DMS153 treated with DMSO at 0.1 percent for 48 hours (cell line): ENCODE measurements around the gene GLRX.
"Not testable (repeated sequence)": the region's sequence is repeated elsewhere in the genome, so short reads cannot be mapped to it uniquely, and the experiment has no call there.

Experiments used
- DNase-seq: peaks from one replicate; lab custom pipeline; 2025; ENCODE audit not compliant: unreplicated experiment; lab: John Stamatoyannopoulos, UW

GLRX gene

GRCh38 chr5:95830226-95830625, 7.7 kb upstream of the GLRX start:
- DNase-seq, result no peak

GRCh38 chr5:95827892-95828246, 5.3 kb upstream of the GLRX start:
- DNase-seq, result no peak

- DNase-seq, result no peak
Observed at GRCh38 chr5:95826949-95827891, 4.7 kb upstream of the GLRX start.

GRCh38 chr5:95825495-95825894, 3.0 kb upstream of the GLRX start:
- DNase-seq, result no peak

GRCh38 chr5:95824747-95825146, 2.2 kb upstream of the GLRX start:
- DNase-seq, result no peak

- DNase-seq, result no peak
Observed at GRCh38 chr5:95823738-95824609, 1.4 kb upstream of the GLRX start.

GRCh38 chr5:95823218-95823737, 752 bp upstream of the GLRX start:
- no peak for DNase-seq

- peak; percentile 10 for DNase-seq
Observed at GRCh38 chr5:95822043-95822541, 434 bp downstream of the GLRX start.

- DNase-seq, result no peak
Observed at GRCh38 chr5:95821110-95822021, 1.2 kb downstream of the GLRX start.

- DNase-seq, result no peak
Observed at GRCh38 chr5:95818181-95819147, 4.1 kb downstream of the GLRX start.

GRCh38 chr5:95817430-95817829, 5.1 kb downstream of the GLRX start:
- DNase-seq, result no peak

- no peak for DNase-seq
Observed at GRCh38 chr5:95816776-95817175, 5.8 kb downstream of the GLRX start.

GRCh38 chr5:95816341-95816740, 6.2 kb downstream of the GLRX start:
- no peak for DNase-seq

- no peak for DNase-seq
Observed at GRCh38 chr5:95815155-95815729, 7.3 kb downstream of the GLRX start.

GRCh38 chr5:95813035-95813434, 9.5 kb downstream of the GLRX start:
- DNase-seq, result not testable (repeated sequence)

GRCh38 chr5:95812074-95812471, 10.5 kb downstream of the GLRX start:
- no peak for DNase-seq

- not testable (repeated sequence) for DNase-seq
Observed at GRCh38 chr5:95811461-95812073, 11.0 kb downstream of the GLRX start.

- not testable (repeated sequence) for DNase-seq
Observed at GRCh38 chr5:95811126-95811423, 11.5 kb downstream of the GLRX start.
